Pulmonary artery endothelial cell (primary cell): ENCODE results near the gene CD36. TPM values are rescaled to one million over a fixed set of nuclear protein-coding genes. Genes with fewer than 3 reads are reported as not detected.

Experiments used
- DNase-seq: peaks from one replicate; pipeline ENCODE4 v3.0.0-alpha.2; 2011; ENCODE audit warnings: low read depth, low spot score
- total RNA-seq: library from RNA; depleted of rRNA; stranded (reverse); fragments of >200 nt; gene quantifications from 2 replicates; pipeline ENCODE4 v1.2.3, GENCODE V29; 2014

The CD36 gene
- total RNA-seq, 1 donor from 2014 or later, result 0.26 TPM

- no peak for DNase-seq
Measured at GRCh38 chr7:80624763-80625162, 13.7 kb upstream of the CD36 start.

GRCh38 chr7:80629023-80629422, 9.4 kb upstream of the CD36 start:
- DNase-seq, result no peak

- DNase-seq, result no peak
Measured at GRCh38 chr7:80630608-80631405, 7.6 kb upstream of the CD36 start.

- no peak for DNase-seq
Measured at GRCh38 chr7:80631421-80631820, 7.0 kb upstream of the CD36 start.

- DNase-seq, result no peak
Measured at GRCh38 chr7:80632139-80632538, 6.3 kb upstream of the CD36 start.

GRCh38 chr7:80632819-80633218, 5.6 kb upstream of the CD36 start:
- no peak for DNase-seq

- DNase-seq, result no peak
Measured at GRCh38 chr7:80634505-80634904, 3.9 kb upstream of the CD36 start.

GRCh38 chr7:80635533-80635932, 2.9 kb upstream of the CD36 start:
- no peak for DNase-seq

GRCh38 chr7:80635998-80636397, 2.4 kb upstream of the CD36 start:
- DNase-seq, result no peak

- no peak for DNase-seq
Measured at GRCh38 chr7:80636709-80637108, 1.7 kb upstream of the CD36 start.

- no peak for DNase-seq
Measured at GRCh38 chr7:80637454-80637853, 988 bp upstream of the CD36 start.

GRCh38 chr7:80639011-80639410, 569 bp downstream of the CD36 start:
- no peak for DNase-seq

- DNase-seq, result no peak
Measured at GRCh38 chr7:80640846-80641245, 2.4 kb downstream of the CD36 start.

- no peak for DNase-seq
Measured at GRCh38 chr7:80641548-80641947, 3.1 kb downstream of the CD36 start.

- no peak for DNase-seq
Measured at GRCh38 chr7:80642871-80643270, 4.4 kb downstream of the CD36 start.

- DNase-seq, result no peak
Measured at GRCh38 chr7:80643336-80643915, 5.0 kb downstream of the CD36 start.

- DNase-seq, result no peak
Measured at GRCh38 chr7:80644054-80644453, 5.6 kb downstream of the CD36 start.

GRCh38 chr7:80646083-80646865, 7.8 kb downstream of the CD36 start:
- DNase-seq, result no peak

- no peak for DNase-seq
Measured at GRCh38 chr7:80647436-80647835, 9.0 kb downstream of the CD36 start.

- no peak for DNase-seq
Measured at GRCh38 chr7:80648031-80648600, 9.7 kb downstream of the CD36 start.

GRCh38 chr7:80649011-80649410, 10.6 kb downstream of the CD36 start:
- DNase-seq, result no peak

- no peak for DNase-seq
Measured at GRCh38 chr7:80650030-80650429, 11.6 kb downstream of the CD36 start.
